ENCODE data around the gene ERBB3. TPM values are rescaled to one million over a fixed set of nuclear protein-coding genes. Genes with fewer than 3 reads are reported as not detected.

The ERBB3 gene
- total RNA-seq, 1 experiment from 2014 or later = 64.3 TPM

GRCh38 chr12:56124133-56124532 lies 44.2 kb downstream of the ERBB3 start:
- H3K4me1 Mint-ChIP-seq = peaks cover 25% of the 10 kb centered on the region
- ChIA-PET CTCF (interaction anchor here (1.1 to 1.4 kb wide), 4 partner anchors 27 to 142 kb away, joined by 3 to 7 read pairs (median 4); partner anchors contain the start of genes COQ10A, MYL6B and SMARCC2), POLR2A (no interaction called here)
- TF ChIP-seq CREB1 (CRISPR knock-in tag; IDR thresholded peaks at IDR 0.05) (no peak), ESRRA (CRISPR knock-in tag; IDR thresholded peaks at IDR 0.05; ENCODE audit: borderline replicate concordance) (no peak), ZNF281 (CRISPR knock-in tag; IDR thresholded peaks at IDR 0.05) (no peak), ELF4 (CRISPR knock-in tag; IDR thresholded peaks at IDR 0.05; ENCODE audit: low read depth) (no peak), ZNF416 (CRISPR knock-in tag; IDR thresholded peaks at IDR 0.05) (no peak), NFATC4 (CRISPR knock-in tag; IDR thresholded peaks at IDR 0.05) (no peak), ATF1 (CRISPR knock-in tag; IDR thresholded peaks at IDR 0.05) (no peak), ZSCAN18 (CRISPR knock-in tag; IDR thresholded peaks at IDR 0.05) (no peak), PRDM15 (CRISPR knock-in tag; IDR thresholded peaks at IDR 0.05) (no peak), FOXJ3 (CRISPR knock-in tag; IDR thresholded peaks at IDR 0.05; ENCODE audit: borderline replicate concordance) (no peak), MYBL2 (CRISPR knock-in tag; IDR thresholded peaks at IDR 0.05) (no peak), TEAD1 (CRISPR knock-in tag; IDR thresholded peaks at IDR 0.05) (no peak), KAT7 (CRISPR knock-in tag; IDR thresholded peaks at IDR 0.05; ENCODE audit: borderline replicate concordance) (no peak), SP1 (CRISPR knock-in tag; conservative IDR thresholded peaks at IDR 0.05) (no peak), MLX (CRISPR knock-in tag; IDR thresholded peaks at IDR 0.05) (no peak), ZNF532 (CRISPR knock-in tag; IDR thresholded peaks at IDR 0.05; ENCODE audit: borderline replicate concordance) (no peak), ZNF138 (CRISPR knock-in tag; conservative IDR thresholded peaks at IDR 0.05) (no peak)
- TF ChIP-seq, protein P1, sequence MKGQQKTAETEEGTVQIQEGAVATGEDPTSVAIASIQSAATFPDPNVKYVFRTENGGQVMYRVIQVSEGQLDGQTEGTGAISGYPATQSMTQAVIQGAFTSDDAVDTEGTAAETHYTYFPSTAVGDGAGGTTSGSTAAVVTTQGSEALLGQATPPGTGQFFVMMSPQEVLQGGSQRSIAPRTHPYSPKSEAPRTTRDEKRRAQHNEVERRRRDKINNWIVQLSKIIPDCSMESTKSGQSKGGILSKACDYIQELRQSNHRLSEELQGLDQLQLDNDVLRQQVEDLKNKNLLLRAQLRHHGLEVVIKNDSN (CRISPR knock-in tag; IDR thresholded peaks at IDR 0.05) = no peak
- TF ChIP-seq, protein P2, sequence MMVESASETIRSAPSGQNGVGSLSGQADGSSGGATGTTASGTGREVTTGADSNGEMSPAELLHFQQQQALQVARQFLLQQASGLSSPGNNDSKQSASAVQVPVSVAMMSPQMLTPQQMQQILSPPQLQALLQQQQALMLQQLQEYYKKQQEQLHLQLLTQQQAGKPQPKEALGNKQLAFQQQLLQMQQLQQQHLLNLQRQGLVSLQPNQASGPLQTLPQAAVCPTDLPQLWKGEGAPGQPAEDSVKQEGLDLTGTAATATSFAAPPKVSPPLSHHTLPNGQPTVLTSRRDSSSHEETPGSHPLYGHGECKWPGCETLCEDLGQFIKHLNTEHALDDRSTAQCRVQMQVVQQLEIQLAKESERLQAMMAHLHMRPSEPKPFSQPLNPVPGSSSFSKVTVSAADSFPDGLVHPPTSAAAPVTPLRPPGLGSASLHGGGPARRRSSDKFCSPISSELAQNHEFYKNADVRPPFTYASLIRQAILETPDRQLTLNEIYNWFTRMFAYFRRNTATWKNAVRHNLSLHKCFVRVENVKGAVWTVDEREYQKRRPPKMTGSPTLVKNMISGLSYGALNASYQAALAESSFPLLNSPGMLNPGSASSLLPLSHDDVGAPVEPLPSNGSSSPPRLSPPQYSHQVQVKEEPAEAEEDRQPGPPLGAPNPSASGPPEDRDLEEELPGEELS (CRISPR knock-in tag; IDR thresholded peaks at IDR 0.05) = no peak
- H3K4me3 Mint-ChIP-seq = no peak overlapping the region
- peaks cover 15% of the 10 kb centered on the region for H3K36me3 Mint-ChIP-seq
- H3K27me3 Mint-ChIP-seq (ENCODE audit: low read depth) = no peaks in the 10 kb centered on the region; the same call in 1 of the 2 replicates
- peak overlapping the region; percentile 4 for H3K27ac Mint-ChIP-seq
- ATAC-seq (no peak), DNase-seq (ENCODE audit: low spot score) (no peak)
- no peaks in the 10 kb centered on the region for H3K9me3 Mint-ChIP-seq
